ENCODE data around the gene ARHGAP10. TPM values are rescaled to one million over a fixed set of nuclear protein-coding genes. Genes with fewer than 3 reads are reported as not detected.

ARHGAP10 gene
- total RNA-seq, 1 experiment from 2014 or later = 9.0 TPM

DNA sequence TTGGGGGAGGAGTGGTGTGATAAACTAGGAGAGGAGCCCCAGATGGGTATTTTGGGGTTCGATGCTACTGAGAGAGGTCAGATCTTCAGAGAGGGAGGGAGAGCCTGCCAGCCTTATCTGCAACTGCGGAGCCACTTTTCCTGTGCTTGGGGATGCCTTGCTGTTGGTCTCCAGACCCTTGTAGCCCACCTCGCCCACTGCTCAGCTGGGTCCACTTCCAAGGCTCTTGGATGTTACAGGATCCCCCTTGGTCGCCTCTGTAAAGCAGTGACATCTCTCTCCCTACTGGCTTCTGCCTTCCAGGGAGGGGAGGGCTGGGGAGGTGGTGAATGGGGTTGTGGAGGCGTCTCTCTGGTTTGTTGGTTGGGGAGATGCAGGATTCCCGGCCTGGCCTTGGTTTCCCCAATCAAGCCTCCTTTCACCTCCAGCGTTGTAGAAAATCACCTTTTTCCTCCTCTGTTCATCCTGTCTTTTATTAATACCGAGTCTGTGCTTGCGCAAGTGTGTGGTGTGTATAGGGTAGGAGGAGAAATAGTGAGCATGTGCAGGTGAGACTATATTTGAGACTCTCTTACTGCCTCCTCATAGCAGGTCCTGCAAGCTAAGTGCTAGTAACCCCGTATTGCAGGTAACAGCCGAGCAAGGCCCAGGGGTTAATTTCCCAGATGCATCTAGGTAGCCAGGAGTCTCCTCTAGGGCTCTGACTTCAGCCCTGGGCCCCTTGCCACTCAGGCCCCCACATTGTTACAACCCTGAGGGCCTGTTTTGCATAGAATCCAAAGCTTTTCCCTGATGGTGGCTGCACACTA lies 337.4 kb downstream of the ARHGAP10 start:
- H3F3A ChIP-seq (ENCODE audit: low read length, unreplicated experiment) = no peaks in the 10 kb centered on the region
- POLR2A ChIA-PET (ENCODE audit: unreplicated experiment) = no interaction called here
- H2AFZ ChIP-seq (ENCODE audit: low read length) = no peak overlapping the region
- no peak overlapping the region for H3K4me2 ChIP-seq (ENCODE audit: low read length)
- H3K27me3 ChIP-seq (ENCODE audit: low read length) = no peaks in the 10 kb centered on the region
- no peaks in the 10 kb centered on the region for H3K9me2 ChIP-seq (replicated peaks; ENCODE audit: low read length)
- H3K79me2 ChIP-seq (ENCODE audit: low read length) = no peaks in the 10 kb centered on the region
- no peaks in the 10 kb centered on the region for H3K4me1 ChIP-seq (ENCODE audit: insufficient read depth, low read length)
- no peaks in the 10 kb centered on the region; the same call in 1 of the 2 replicates for H3K36me3 ChIP-seq (ENCODE audit: low read depth, low read length)
- no peak overlapping the region for H3K9ac ChIP-seq (ENCODE audit: low read length)
- DNase-seq (no peak), ATAC-seq (no peak)
- intact Hi-C loops (cut with micrococcal nuclease) = no loop called here
- H4K20me1 ChIP-seq (ENCODE audit: low read length) = no peaks in the 10 kb centered on the region
- TF ChIP-seq EZH2phosphoT487 (IDR thresholded peaks at IDR 0.05; ENCODE audit: borderline replicate concordance, low read length) (no peak), EZH2 (IDR thresholded peaks at IDR 0.05; ENCODE audit: low read length, unreplicated experiment) (no peak)
- TF ChIP-seq, protein P1, sequence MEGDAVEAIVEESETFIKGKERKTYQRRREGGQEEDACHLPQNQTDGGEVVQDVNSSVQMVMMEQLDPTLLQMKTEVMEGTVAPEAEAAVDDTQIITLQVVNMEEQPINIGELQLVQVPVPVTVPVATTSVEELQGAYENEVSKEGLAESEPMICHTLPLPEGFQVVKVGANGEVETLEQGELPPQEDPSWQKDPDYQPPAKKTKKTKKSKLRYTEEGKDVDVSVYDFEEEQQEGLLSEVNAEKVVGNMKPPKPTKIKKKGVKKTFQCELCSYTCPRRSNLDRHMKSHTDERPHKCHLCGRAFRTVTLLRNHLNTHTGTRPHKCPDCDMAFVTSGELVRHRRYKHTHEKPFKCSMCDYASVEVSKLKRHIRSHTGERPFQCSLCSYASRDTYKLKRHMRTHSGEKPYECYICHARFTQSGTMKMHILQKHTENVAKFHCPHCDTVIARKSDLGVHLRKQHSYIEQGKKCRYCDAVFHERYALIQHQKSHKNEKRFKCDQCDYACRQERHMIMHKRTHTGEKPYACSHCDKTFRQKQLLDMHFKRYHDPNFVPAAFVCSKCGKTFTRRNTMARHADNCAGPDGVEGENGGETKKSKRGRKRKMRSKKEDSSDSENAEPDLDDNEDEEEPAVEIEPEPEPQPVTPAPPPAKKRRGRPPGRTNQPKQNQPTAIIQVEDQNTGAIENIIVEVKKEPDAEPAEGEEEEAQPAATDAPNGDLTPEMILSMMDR (conservative IDR thresholded peaks at IDR 0.05; ENCODE audit: low read depth, low read length) = no peak
- H3K27ac ChIP-seq (ENCODE audit: low read length) = no peak overlapping the region
- CTCF ChIA-PET = no interaction called here
- no peaks in the 10 kb centered on the region for H3K9me3 ChIP-seq (ENCODE audit: low read length)
- no peak overlapping the region for H3K4me3 ChIP-seq (ENCODE audit: low read length)
- BruUV-seq (replicated peaks) = no TSS peak

DNA sequence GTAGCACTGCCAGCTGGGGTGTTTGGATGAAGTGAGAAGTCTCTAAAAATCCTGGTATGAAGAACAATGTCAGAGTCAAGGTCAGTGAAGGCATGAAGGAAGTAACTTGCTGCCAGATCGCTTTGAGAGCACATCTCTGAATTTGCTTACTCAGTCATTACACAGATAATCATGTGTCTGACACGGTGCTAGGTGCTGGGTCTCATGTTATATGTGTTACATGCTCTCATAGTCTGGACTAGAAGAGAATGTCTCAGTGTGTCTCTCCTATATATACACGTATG lies 337.9 kb downstream of the ARHGAP10 start:
- no peaks in the 10 kb centered on the region for H3K27me3 ChIP-seq (ENCODE audit: low read length)
- H3K4me3 ChIP-seq (ENCODE audit: low read length) = no peak overlapping the region
- POLR2A ChIA-PET (ENCODE audit: unreplicated experiment) = no interaction called here
- H3K9me3 ChIP-seq (ENCODE audit: low read length) = no peaks in the 10 kb centered on the region
- H3K9me2 ChIP-seq (replicated peaks; ENCODE audit: low read length) = no peaks in the 10 kb centered on the region
- intact Hi-C loops (cut with micrococcal nuclease) = no loop called here
- no peaks in the 10 kb centered on the region for H4K20me1 ChIP-seq (ENCODE audit: low read length)
- no peak overlapping the region for H2AFZ ChIP-seq (ENCODE audit: low read length)
- H3F3A ChIP-seq (ENCODE audit: low read length, unreplicated experiment) = no peaks in the 10 kb centered on the region
- BruUV-seq (replicated peaks) = no TSS peak
- H3K9ac ChIP-seq (ENCODE audit: low read length) = no peak overlapping the region
- CTCF ChIA-PET = no interaction called here
- no peaks in the 10 kb centered on the region for H3K79me2 ChIP-seq (ENCODE audit: low read length)
- no peak overlapping the region for H3K4me2 ChIP-seq (ENCODE audit: low read length)
- no peak for DNase-seq
- H3K36me3 ChIP-seq (ENCODE audit: low read depth, low read length) = no peaks in the 10 kb centered on the region; the same call in 1 of the 2 replicates
- TF ChIP-seq EZH2 (IDR thresholded peaks at IDR 0.05; ENCODE audit: low read length, unreplicated experiment) (no peak), EZH2phosphoT487 (IDR thresholded peaks at IDR 0.05; ENCODE audit: borderline replicate concordance, low read length) (no peak)
- TF ChIP-seq, protein P1 (conservative IDR thresholded peaks at IDR 0.05; ENCODE audit: low read depth, low read length) = no peak
- H3K27ac ChIP-seq (ENCODE audit: low read length) = no peak overlapping the region
- no peaks in the 10 kb centered on the region for H3K4me1 ChIP-seq (ENCODE audit: insufficient read depth, low read length)
- ATAC-seq = no peak

- no peaks in the 10 kb centered on the region for H3K9me2 ChIP-seq (replicated peaks; ENCODE audit: low read length)
- POLR2A ChIA-PET (ENCODE audit: unreplicated experiment) = no interaction called here
- H3K4me2 ChIP-seq (ENCODE audit: low read length) = no peak overlapping the region
- no peaks in the 10 kb centered on the region for H4K20me1 ChIP-seq (ENCODE audit: low read length)
- no peaks in the 10 kb centered on the region; the same call in 1 of the 2 replicates for H3K36me3 ChIP-seq (ENCODE audit: low read depth, low read length)
- TF ChIP-seq EZH2phosphoT487 (IDR thresholded peaks at IDR 0.05; ENCODE audit: borderline replicate concordance, low read length) (no peak), EZH2 (IDR thresholded peaks at IDR 0.05; ENCODE audit: low read length, unreplicated experiment) (no peak)
- TF ChIP-seq, protein P1 (conservative IDR thresholded peaks at IDR 0.05; ENCODE audit: low read depth, low read length) = no peak
- no peak for ATAC-seq
- no peak overlapping the region for H3K9ac ChIP-seq (ENCODE audit: low read length)
- intact Hi-C loops (cut with micrococcal nuclease) = no loop called here
- no peak overlapping the region for H3K27ac ChIP-seq (ENCODE audit: low read length)
- CTCF ChIA-PET = no interaction called here
- no peaks in the 10 kb centered on the region for H3K79me2 ChIP-seq (ENCODE audit: low read length)
- H3K27me3 ChIP-seq (ENCODE audit: low read length) = no peaks in the 10 kb centered on the region
- no peaks in the 10 kb centered on the region for H3K4me1 ChIP-seq (ENCODE audit: insufficient read depth, low read length)
- no peak for DNase-seq
- H3K4me3 ChIP-seq (ENCODE audit: low read length) = no peak overlapping the region
- H3K9me3 ChIP-seq (ENCODE audit: low read length) = no peaks in the 10 kb centered on the region
- H3F3A ChIP-seq (ENCODE audit: low read length, unreplicated experiment) = no peaks in the 10 kb centered on the region
- no peak overlapping the region for H2AFZ ChIP-seq (ENCODE audit: low read length)
- BruUV-seq (replicated peaks) = no TSS peak
These were observed 339.1 kb downstream of the ARHGAP10 start for GRCh38 chr4:148071009-148071408.
